GM19193 (cell line): ENCODE measurements around the gene PRMT1.
A peak's percentile ranks its signal among the peaks of the same experiment; 100 is the strongest.

Experiments used
- POLR2A ChIP-seq: IDR thresholded peaks from 4 replicates; pipeline ENCODE4 v1.6.1; 2011; ENCODE audit not compliant: insufficient read depth, insufficient read length; ENCODE audit errors: extremely low read depth

PRMT1 gene

DNA sequence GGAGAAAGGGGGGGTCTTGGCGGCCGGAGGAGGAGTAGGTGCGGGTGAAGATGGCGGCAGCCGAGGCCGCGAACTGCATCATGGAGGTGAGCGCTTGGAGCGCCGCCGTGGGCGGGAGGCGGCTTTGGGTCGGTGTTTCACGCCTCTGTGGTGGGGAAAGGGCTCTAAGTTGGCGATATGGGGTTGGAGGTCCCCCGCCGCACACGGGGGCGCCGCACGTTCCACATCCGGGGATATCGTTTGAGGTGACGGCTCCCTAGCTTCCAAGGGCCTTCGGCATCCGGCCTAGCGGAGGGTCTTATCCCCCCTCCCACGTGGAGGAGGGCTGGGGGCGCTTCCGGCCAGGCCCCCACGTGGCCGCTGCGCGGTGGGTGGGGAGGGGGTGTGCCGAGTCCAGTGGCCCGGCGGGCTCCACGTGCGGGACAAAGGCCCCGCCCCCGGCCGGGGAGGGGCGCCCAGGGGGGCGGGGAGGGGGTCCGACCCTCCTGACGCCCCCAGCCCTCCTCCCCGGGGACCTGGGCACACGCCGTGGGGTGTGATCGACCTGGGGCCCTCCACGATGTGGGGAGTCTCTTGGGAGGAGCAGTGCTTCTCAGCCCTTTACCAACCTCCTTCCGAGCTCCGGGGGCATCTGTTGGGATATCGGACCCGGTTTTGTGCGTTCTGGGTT is at the start of gene PRMT1:
Gene PRMT1 (plus strand): TSS at position 41 of the 670 bp plus-strand sequence. CDS start 10 bp downstream, at position 51.
- peak; percentile 89 for TF ChIP-seq POLR2A

DNA sequence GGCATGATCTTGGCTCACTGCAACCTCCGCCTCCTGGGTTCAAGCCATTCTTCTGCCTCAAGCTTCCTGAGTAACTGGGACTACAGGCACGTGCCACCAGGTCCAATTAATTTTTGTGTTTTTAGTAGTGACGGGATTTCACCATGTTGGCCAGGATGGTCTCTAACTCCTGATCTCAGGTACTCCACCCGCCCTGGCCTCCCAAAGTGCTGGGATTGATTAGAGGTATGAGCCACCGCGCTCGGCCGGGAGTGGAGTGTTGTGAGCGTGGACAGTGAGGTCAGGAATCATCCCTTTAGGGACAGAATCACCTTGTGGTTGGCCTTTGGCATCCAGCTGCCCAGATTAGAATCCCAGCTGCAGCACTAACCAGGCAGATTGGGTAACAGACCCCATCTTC is 47.4 kb upstream of the PRMT1 start:
- no peak for TF ChIP-seq POLR2A

DNA sequence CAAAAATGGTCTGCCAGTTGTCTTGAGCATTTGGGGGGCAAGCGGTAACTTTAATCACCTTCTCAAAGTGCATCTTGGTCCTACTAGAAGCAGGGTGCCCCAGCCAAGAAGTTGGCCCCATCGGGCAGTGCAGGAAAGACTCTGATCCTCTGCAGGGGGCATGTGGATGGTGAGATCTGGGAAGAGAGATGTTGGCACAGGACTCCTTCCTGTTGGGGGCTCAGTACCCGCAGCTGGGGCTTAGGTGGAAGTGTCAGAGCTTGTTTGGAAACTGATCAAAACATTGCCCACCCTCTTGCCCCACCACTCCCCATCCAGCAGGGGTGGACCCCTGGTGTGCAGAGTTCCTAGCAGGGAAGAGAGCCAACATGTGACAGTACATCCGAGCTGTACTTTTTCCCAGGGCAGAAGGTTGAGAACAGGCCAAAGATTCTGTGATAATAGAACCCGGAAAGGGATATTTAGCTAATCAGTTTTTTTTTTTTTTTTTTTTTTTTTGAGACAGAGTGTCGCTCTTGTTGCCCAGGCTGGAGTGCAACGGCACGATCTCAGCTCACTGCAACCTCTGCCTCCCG is 46.0 kb upstream of the PRMT1 start:
- TF ChIP-seq POLR2A, result no peak

DNA sequence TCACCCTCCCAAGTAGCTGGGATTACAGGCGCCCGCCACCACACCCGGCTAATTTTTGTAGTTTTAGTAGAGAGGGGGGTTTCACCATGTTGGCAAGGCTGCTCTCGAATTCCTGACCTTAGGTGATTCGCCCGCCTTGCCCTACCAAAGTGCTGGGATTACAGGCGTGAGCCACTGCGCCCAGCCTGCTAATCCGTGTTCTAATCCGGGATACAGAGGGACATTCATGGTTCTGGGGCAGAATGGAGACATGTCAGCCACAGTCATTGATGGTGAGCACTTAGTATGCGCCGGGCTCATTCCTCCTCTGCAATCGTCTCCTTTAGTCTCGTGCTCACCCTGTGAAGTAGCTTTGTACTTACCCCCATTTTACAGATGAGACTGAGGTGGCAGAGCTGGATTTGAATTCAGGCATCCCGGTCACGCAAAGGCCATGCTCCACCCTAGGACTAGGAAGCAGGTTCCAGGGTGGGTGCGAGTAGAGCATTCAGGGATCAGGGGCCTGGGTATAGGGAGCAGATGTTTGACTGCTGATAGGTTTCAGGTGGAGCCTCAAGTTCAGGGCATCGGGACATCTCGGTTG is 45.4 kb upstream of the PRMT1 start:
- no peak for TF ChIP-seq POLR2A

DNA sequence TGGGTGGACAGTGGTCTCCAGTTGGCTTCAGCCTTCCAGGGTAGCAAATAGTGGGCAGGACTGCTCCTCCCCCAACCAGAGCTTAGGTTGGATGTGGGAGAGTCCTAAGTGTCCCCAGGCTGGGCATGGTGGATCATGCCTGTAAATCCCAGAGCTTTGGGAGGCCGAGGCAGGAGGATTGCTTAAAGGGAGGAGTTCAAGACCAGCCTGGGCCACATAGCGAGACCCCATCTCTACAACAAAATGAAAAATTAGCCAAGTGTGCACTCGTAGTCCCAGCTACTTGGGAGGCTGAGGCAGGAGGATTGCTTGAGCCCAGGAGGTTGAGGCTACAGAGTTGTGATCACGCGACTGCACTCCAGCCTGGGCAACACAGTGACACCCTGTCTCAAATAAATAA is 44.5 kb upstream of the PRMT1 start:
- TF ChIP-seq POLR2A, result no peak

GRCh38 chr19:49635530-49636232 is 41.4 kb upstream of the PRMT1 start:
- no peak for TF ChIP-seq POLR2A

- no peak for TF ChIP-seq POLR2A
Measured at GRCh38 chr19:49636233-49636932, 40.7 kb upstream of the PRMT1 start.

- TF ChIP-seq POLR2A, result no peak
Measured at GRCh38 chr19:49637821-49638738, 39.0 kb upstream of the PRMT1 start.

- no peak for TF ChIP-seq POLR2A
Measured at GRCh38 chr19:49639401-49640112, 37.5 kb upstream of the PRMT1 start.

GRCh38 chr19:49640113-49640898 is 36.8 kb upstream of the PRMT1 start, which contains the start of gene RRAS:
Gene RRAS (minus strand): TSS chr19:49640143. CDS start chr19:49640098, 45 bp downstream.
- peak; percentile 88 for TF ChIP-seq POLR2A

- TF ChIP-seq POLR2A, result peak; percentile 64
Measured at GRCh38 chr19:49641688-49642491, 35.2 kb upstream of the PRMT1 start, which contains the start of gene SCAF1. Gene SCAF1 (plus strand): TSS chr19:49642209. CDS start chr19:49645027, 2,818 bp downstream.
